T-helper 9 cell (primary cell): Measurements from ENCODE around the gene DLGAP3.
"Not testable (repeated sequence)": the region's sequence is repeated elsewhere in the genome, so short reads cannot be mapped to it uniquely, and the experiment has no call there.

Source experiments
- DNase-seq: peaks from one replicate; pipeline ENCODE4 v3.0.0-alpha.2; 2020
- total RNA-seq, 2 donors: gene quantifications; one replicate each; lab custom pipeline; 2026; lab: John Stamatoyannopoulos, UW

Gene DLGAP3
- 1.0 to 1.9 reads per million in 2 donors for total RNA-seq

DNA sequence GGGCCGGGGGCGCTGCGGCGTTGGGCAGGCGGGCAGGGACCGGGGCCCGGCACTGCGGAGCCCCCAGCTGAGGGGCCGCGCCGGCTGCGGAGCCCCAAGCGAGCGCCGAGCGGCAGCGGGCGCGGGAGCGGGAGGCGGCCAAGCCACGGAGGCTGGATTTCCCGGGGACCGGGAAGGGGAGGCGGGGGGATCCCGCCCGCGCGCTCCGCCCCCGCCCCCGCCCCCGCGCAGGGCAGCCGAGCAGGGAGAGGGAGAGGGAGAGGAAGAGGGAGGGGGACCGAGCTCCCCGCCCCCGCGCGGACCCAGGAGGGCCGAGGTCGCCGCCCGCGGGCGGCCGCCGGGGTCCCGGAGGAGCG lies at the start of gene DLGAP3:
Gene DLGAP3, minus strand, starts transcription at position 154 of the 356 bp plus-strand sequence. CDS start 24,267 bp downstream, outside the sequence.
- no peak for DNase-seq

GRCh38 chr1:34978921-34979320 lies 49.5 kb upstream of the DLGAP3 start:
- DNase-seq = no peak

- no peak for DNase-seq
Measured at GRCh38 chr1:34977858-34978257, 48.4 kb upstream of the DLGAP3 start.

DNA sequence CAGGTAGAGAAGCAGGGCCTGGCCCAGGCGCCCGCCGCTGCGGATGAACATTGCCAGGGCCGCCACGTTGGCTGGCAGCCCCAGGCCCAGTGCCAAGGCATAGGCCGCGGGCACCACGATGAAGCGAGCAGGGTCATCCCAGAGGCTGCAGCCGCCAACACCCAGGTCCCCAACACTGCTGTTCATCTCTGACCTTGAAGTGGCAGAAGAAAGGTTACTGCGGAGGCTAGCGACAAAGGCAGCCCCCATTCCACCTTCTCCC lies 47.7 kb upstream of the DLGAP3 start:
- DNase-seq = no peak

DNA sequence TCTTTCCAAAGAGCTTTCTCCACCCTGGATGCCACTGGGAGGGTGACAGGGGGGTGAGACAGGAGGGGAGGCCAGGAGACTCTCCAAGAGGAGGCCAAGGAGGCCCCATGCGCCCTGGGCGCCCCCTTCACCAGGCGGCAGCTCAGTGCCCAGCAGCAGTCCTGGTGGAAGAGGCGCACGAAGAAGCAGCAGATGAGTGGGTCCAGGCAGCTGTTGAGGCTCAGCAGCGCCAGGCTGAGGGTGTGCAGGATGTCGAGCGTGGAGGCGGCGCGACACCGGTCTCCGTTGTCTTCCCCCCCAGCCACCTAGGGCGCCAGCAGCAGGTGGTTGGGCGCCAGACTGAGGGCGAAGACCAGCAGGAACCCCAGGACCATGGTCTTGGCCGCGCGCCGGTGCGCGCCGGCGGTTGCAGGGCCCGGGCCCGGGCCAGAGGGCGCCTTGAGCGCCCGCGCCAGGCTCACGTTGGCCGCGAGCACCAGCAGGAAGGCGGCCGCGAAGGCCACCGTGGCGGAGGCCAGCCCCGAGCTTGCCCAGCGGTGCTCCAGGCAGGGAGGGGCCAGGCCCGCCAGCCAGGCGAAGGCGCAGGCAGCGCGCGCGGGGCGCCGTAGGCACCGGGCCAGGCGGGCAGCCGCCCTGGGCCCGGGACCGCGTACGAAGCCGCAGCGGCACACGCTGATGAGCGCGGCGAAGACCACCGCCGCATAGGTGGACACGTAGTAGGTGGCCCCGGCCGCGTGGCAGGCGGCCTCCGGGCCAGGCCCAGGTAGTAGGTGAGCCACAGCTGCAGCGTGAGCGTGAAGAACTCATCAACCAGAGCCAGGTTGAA lies 47.1 kb upstream of the DLGAP3 start:
- no peak for DNase-seq

- no peak for DNase-seq
Measured at GRCh38 chr1:34975771-34976170, 46.3 kb upstream of the DLGAP3 start.

GRCh38 chr1:34975338-34975737 lies 45.9 kb upstream of the DLGAP3 start:
- no peak for DNase-seq

- no peak for DNase-seq
Measured at GRCh38 chr1:34974626-34975025, 45.2 kb upstream of the DLGAP3 start.

- DNase-seq = no peak
Measured at GRCh38 chr1:34973326-34973725, 43.9 kb upstream of the DLGAP3 start.

DNA sequence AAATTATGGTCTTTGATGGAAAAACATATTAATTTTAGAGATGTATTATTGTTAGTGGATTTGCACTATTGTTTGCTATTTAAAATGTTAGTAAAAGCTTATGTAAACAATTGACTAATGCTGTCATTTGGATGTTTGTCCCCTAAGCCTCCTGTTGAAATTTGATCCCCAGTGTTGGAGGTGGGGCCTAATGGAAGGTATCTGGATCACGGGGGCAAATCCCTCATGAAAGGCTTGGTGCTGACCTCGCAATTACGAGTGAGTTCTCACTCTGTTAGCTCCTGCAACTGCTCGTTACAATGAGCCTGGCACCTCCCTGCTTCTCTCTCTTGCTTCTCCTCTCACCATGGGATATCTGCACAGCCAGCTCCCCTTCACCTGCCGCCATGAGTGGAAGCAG lies 41.4 kb upstream of the DLGAP3 start:
- DNase-seq = no peak

- DNase-seq = no peak
Measured at GRCh38 chr1:34970220-34970735, 40.8 kb upstream of the DLGAP3 start.

DNA sequence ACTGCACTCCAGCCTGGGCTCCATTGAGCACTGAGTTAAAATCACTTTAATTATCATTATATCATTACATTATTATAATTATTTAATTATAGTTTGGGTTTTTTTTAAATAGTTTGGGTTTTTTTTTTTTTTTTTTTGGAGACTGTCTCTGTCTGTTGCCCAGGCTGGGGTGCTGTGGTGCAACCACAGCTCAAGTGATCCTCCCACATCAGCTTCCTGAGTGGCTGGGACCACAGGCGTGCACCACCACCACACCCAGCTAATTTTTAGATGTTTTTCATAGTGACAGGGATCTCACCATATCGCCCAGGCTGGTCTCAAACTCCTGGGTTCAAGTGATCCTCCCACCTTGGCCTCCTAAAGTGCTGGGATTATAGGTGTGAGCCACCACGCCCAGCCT lies 38.8 kb upstream of the DLGAP3 start:
- not testable (repeated sequence) for DNase-seq

DNA sequence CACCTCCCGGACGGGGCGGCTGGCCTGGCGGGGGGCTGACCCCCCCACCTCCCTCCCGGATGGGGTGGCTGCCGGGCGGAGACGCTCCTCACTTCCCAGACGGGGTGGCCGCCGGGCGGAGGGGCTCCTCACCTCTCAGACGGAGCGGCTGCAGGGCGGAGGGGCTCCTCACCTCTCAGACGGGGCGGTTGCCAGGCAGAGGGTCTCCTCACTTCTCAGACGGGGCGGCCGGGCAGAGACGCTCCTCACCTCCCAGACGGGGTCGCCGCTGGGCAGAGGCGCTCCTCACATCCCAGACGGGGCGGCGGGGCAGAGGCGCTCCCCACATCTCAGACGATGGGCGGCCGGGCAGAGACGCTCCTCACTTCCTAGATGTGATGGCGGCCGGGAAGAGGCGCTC lies 38.2 kb upstream of the DLGAP3 start:
- DNase-seq = not testable (repeated sequence)

- DNase-seq = no peak
Measured at GRCh38 chr1:34965597-34965996, 36.1 kb upstream of the DLGAP3 start.

DNA sequence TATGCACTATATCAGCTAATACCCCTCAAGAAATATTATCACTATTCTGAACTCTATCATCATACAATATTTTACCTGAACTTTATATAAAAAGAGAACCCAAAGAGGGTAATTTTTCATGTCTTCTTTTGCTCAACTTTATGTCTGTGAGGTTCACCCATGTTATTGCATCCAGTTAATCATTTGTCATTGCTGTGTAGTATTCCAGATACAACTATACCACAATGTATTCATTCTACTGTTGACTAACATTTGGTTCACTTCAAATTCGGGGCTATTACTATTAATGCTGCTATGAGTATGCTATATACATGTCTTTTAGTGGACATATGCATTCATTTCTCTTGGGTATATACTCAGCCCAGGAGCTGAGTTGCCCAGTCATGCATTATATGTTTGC lies 21.0 kb upstream of the DLGAP3 start:
- DNase-seq = no peak

GRCh38 chr1:34948739-34949138 lies 19.3 kb upstream of the DLGAP3 start:
- not testable (repeated sequence) for DNase-seq

DNA sequence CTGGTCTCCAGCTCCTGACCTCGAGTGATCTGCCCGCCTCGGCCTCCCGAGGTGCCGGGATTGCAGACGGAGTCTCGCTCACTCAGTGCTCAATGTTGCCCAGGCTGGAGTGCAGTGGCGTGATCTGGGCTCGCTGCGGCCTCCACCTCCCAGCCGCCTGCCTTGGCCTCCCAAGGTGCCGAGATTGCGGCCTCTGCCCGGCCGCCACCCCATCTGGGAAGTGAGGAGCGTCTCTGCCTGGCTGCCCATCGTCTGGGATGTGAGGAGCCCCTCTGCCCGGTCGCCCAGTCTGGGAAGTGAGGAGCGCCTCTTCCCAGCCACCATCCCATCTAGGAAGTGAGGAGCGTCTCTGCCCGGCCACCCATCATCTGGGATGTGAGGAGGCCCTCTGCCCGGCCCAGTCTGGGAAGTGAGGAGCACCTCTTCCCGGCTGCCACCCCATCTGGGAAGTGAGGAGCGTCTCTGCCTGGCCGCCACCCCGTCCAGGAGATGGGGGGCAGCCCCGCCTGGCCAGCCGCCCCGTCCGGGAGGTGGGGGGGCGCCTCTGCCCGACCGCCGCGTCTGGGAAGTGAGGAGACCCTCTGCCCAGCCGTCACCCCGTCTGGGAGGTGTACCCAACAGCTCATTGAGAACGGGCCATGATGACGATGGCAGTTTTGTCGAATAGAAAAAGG lies 18.3 kb upstream of the DLGAP3 start:
- DNase-seq = not testable (repeated sequence)

DNA sequence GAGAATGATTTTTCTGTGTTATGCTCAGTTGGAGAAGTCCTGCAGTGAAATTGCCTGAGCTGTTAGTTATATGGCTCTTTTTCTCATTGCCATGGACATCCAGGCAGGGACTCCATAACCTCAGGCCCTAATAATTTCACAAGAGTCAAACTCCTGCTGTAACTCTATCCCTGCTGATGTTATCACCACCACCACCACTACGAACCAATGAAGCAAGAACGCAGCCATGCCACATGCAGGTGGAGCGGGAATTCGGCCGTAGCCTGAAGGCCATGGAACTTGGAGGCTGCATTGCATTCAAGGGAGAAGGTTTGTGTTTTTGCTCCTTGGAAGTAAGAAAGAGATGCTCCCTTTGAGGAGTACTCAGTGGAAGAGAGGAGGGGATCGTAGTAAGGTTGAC lies 16.8 kb upstream of the DLGAP3 start:
- DNase-seq = no peak

DNA sequence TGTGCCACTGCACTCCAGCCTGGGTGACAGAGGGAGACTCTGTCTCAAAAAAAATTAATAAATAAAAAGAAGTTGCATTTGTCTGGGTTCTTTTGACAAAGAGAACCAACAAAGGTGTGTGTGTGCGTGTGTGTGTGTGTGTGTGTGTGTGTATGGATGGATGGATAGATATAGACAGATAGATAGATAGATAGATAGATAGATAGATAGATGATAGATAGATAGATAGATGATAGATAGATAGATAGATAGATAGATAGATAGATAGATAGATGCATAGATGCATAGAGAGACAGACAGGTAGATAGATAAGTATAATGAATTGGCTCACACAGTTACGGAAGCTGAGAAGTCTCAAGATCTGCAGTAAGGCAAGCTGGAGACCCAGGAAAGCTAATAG lies 12.3 kb upstream of the DLGAP3 start:
- DNase-seq = not testable (repeated sequence)

DNA sequence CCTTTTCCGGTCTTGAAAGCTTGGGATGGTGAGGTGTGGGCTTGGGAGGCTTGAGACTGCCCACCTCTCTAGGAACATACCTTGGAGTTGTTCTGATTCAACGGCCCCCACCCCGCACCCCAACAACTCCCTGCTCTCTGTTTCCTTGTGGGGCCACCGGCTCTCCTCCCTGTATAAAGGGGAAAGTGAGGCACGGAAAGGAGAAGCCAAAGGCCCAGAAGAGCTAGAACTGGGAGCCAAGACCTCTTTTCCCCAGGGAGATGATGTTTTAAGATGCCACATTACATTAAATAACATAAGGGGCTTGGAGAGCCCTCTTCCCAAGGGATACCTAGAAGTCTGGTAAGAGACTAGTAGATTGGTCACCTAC lies 1.2 kb upstream of the DLGAP3 start:
- DNase-seq = no peak

GRCh38 chr1:34929853-34930701 lies 627 bp upstream of the DLGAP3 start:
- DNase-seq = no peak

- no peak for DNase-seq
Measured at GRCh38 chr1:34928699-34929496, 552 bp downstream of the DLGAP3 start.
